CD4-positive, alpha-beta T cell (primary cell): ENCODE results near the gene CAMTA1. TPM values are rescaled to one million over a fixed set of nuclear protein-coding genes. Genes with fewer than 3 reads are reported as not detected.

Experiments used
- ATAC-seq: fragments of 200-7000 bp; cut with Tn5 transposase; one replicate; pipeline ENCODE4 v1.10.0; 2022; ENCODE audit warnings: mild to moderate bottlenecking; ENCODE audit not compliant: poor library complexity
- CTCF ChIA-PET: fragments of 350-600 bp; sonication (Branson Sonifier 250); formaldehyde crosslinking; loops from one replicate; lab custom pipeline; 2021; ENCODE audit warnings: antibody characterized with exemption, inconsistent platforms; lab: Charles Lee
- POLR2A ChIA-PET: fragments of 350-600 bp; sonication (Branson Sonifier 250); formaldehyde crosslinking; loops from one replicate; lab custom pipeline; 2021; ENCODE audit warnings: antibody characterized with exemption, inconsistent platforms; lab: Charles Lee
- DNase-seq, 14 experiments: peaks; one replicate each; pipeline ENCODE4 v3.0.0-alpha.2; 2013 to 2020; ENCODE audit warnings: mixed read lengths in 2 of 14
- H3K27ac ChIP-seq, 2 donors: one replicate each; pipeline versions ENCODE4 v1.5.1 to v1.7.0; 2013; ENCODE audit warnings: low read length in 2 of 2, low read depth in 1 of 2, mild to moderate bottlenecking in 1 of 2
- H3K27me3 ChIP-seq, 2 experiments: 1 replicate in 1 of 2; 2 replicates in 1 of 2; pipeline versions ENCODE4 v1.6.1 to v1.7.0; 2013; ENCODE audit warnings: low read length in 2 of 2, control low read depth in 1 of 2, mild to moderate bottlenecking in 1 of 2, moderate library complexity in 1 of 2; ENCODE audit not compliant: insufficient read depth in 2 of 2, control insufficient read depth in 1 of 2
- H3K36me3 ChIP-seq: one replicate; pipeline ENCODE4 v1.6.1; 2013; ENCODE audit warnings: low read length, control low read depth; ENCODE audit not compliant: insufficient read depth
- H3K4me1 ChIP-seq: one replicate; pipeline ENCODE4 v1.6.1; 2013; ENCODE audit warnings: low read length, control low read depth; ENCODE audit not compliant: insufficient read depth
- H3K4me3 ChIP-seq: one replicate; pipeline ENCODE4 v1.5.1; 2013; ENCODE audit warnings: mild to moderate bottlenecking, low read length, moderate library complexity
- H3K9me3 ChIP-seq, 2 experiments: 1 replicate in 1 of 2; 2 replicates in 1 of 2; pipeline versions ENCODE4 v1.6.1 to v1.7.0; 2013; ENCODE audit warnings: low read length in 2 of 2, mild to moderate bottlenecking in 2 of 2, control low read depth in 1 of 2, moderate library complexity in 1 of 2; ENCODE audit not compliant: control insufficient read depth in 1 of 2, insufficient read depth in 1 of 2
- H3K27ac Mint-ChIP-seq: one replicate; pipeline ENCODE4 v1.8.0; 2020; ENCODE audit warnings: mixed read lengths
- H3K27me3 Mint-ChIP-seq: one replicate; pipeline ENCODE4 v1.8.0; 2021; ENCODE audit warnings: mixed read lengths
- H3K36me3 Mint-ChIP-seq: one replicate; pipeline ENCODE4 v1.8.0; 2021; ENCODE audit warnings: low read depth, mixed read lengths
- H3K4me1 Mint-ChIP-seq: one replicate; pipeline ENCODE4 v1.8.0; 2021; ENCODE audit warnings: low read depth, mixed read lengths
- H3K4me3 Mint-ChIP-seq: one replicate; pipeline ENCODE4 v1.8.0; 2020; ENCODE audit warnings: mild to moderate bottlenecking, mixed read lengths
- H3K9me3 Mint-ChIP-seq: one replicate; pipeline ENCODE4 v1.8.0; 2020; ENCODE audit warnings: mixed read lengths
- CTCF ChIP-seq: fragments of 200-600 bp; IDR thresholded peaks from one replicate; pipeline ENCODE4 v1.8.0; 2022; ENCODE audit warnings: antibody characterized with exemption, mild to moderate bottlenecking
- intact Hi-C, 2 experiments: fragments of 100-400 bp; cut with DNase I in 1 of 2; cut with micrococcal nuclease in 1 of 2; formaldehyde crosslinking; loops; one replicate each; pipeline versions ENCODE4 v1.15.1 to v1.9.0; 2023 to 2025; cut with DNase I, micrococcal nuclease
- total RNA-seq, 174 experiments: library from RNA in 2 of 174; stranded (reverse) in 2 of 174; gene quantifications; one replicate each; pipeline ENCODE4 v1.2.3 and lab custom pipeline; 2021 to 2026

Gene CAMTA1
- total RNA-seq, 2 experiments from 2014 or later, result 38.6 to 39.3 TPM

DNA sequence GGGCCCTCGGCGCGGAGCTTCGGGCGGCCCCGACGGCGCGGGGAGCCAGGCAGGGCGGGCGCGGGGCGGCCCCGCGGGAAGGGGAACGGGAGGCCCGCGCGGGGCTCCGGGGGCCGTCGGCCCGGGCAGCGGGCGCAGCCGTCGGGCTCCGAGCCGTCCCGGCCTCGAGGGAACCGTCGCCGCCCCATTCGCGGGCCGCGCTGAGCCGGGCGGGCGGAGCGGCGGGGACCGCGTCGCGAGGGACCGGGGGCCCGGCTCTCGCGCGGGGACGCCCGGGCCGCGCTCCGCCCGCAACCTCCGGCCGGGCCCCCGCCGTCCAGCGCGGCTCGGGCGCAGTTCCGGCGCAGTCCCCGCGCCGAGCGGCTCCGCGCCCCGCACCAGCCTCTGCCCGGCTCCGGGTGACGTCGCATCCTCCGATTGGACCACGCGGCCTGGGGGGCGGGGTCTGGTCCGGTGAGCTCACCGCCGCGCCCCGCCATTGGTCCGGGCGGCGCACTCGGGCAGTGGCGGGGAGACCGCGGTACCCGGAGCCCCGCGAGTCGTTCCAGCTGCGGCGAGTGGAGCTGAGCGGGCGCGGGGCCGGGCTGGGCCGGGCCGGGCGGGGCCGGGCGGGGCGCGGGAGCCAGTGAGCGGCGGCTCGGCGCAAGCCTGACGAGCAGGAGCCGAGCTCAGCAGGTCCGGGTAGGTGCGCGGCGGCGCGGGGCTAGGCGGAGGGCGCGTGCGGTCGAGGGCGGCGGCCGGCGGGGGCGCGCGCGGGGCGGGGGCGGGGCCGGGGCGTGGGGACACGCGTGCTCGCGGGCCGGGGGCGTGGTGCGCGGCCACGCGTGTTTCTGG, 919.2 kb downstream of the CAMTA1 start:
- peak; percentile 91 for ATAC-seq
- Mint-ChIP-seq H3K36me3 (no peaks in the 10 kb centered on the region), H3K27ac (peak overlapping the region; percentile 75), H3K4me3 (peak overlapping the region; percentile 88), H3K27me3 (peaks cover 63% of the 10 kb centered on the region), H3K4me1 (peaks cover 27% of the 10 kb centered on the region), H3K9me3 (no peaks in the 10 kb centered on the region)
- Histone ChIP-seq H3K27me3 (peaks cover 24 to 51% of the 10 kb centered on the region in 2 experiments), H3K4me3 (peak overlapping the region; percentile 54), H3K27ac (no peak overlapping the region), H3K4me1 (peaks cover 20% of the 10 kb centered on the region), H3K36me3 (no peaks in the 10 kb centered on the region), H3K9me3 (no peaks in the 10 kb centered on the region)
- POLR2A ChIA-PET, result interaction anchor here (0.6 to 2.1 kb wide), 7 partner anchors 22 to 1174 kb away, joined by 3 to 22 read pairs (median 4); partner anchors contain the start of gene ENO1
- CTCF ChIA-PET, result interaction anchor here (1.6 kb wide), 1 partner anchor 35 kb away, joined by 3 read pairs; no protein-coding TSS in a partner anchor
- intact Hi-C loops, result loop anchor here in 1 of 2 experiments (2.0 kb wide), 1 partner anchor 78 kb away; no protein-coding TSS in a partner anchor
- DNase-seq, result peak; percentile 81 to 95 (median 89)
- no peak for TF ChIP-seq CTCF

DNA sequence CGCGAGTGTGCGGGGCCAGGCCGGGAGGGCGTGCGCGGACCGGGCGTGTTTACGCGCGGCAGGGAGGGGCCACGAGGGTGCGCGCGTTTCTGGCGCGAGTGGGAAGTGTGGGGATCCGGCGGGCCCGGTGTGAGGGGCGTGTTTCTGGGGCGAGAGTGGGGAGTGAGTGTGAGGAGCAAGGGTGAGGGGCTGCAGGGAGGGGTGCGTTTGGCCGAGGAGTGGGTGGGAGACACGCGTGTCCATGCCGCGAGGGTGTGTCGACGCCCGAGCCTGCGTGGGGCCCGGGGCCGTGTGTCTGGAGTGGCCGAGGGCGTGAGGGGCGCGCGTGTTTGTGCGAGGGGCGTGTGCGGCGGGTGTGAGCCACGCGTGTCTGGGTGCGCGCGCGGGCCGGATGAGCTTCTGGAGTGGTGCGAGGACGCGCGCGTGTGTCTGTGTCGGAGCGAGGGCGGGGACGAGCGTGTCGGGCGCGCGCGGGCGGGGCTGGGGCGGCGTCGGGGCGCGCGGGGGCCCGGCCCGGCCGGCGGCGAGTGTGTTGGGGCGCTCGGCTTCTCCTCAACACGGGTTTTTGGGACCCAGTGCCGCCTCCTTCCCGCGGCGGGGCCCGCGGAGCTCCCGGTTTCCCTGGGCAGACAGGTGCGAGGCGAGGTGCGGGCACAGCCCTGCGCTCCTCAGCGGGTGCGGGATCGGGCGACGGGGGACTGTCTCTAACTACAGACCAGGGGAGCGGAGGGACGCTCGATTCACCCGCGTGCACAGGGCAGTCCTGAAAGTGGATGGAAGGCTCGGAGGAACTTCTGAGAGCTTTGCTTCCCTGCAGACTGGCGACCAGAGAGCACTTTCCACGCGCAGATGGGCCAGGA, 920.0 kb downstream of the CAMTA1 start:
- CTCF ChIA-PET, result interaction anchor here (1.6 kb wide), 1 partner anchor 36 kb away, joined by 3 read pairs; no protein-coding TSS in a partner anchor
- no peaks in the 10 kb centered on the region for H3K9me3 ChIP-seq

More for the DNA sequence above, 920.0 kb downstream of the CAMTA1 start:
- Mint-ChIP-seq H3K4me3 (peak overlapping the region; percentile 88), H3K9me3 (no peaks in the 10 kb centered on the region), H3K4me1 (peaks cover 19% of the 10 kb centered on the region), H3K36me3 (no peaks in the 10 kb centered on the region), H3K27ac (peak overlapping the region; percentile 75), H3K27me3 (peaks cover 71% of the 10 kb centered on the region)
- Histone ChIP-seq H3K4me3 (peak overlapping the region; percentile 54), H3K27ac (no peak overlapping the region), H3K36me3 (no peaks in the 10 kb centered on the region), H3K4me1 (peaks cover 20% of the 10 kb centered on the region), H3K27me3 (peaks cover 27 to 60% of the 10 kb centered on the region in 2 experiments)
- intact Hi-C loops, result loop anchor here in 1 of 2 experiments (2.0 kb wide), 1 partner anchor 78 kb away; no protein-coding TSS in a partner anchor
- POLR2A ChIA-PET, result interaction anchor here (0.8 to 2.1 kb wide), 8 partner anchors 22 to 67 kb away, joined by 3 to 22 read pairs (median 4); no protein-coding TSS in a partner anchor
- ATAC-seq, result peak; percentile 15
- no peak for TF ChIP-seq CTCF
- peak; percentile 12 to 77 (median 50) for DNase-seq
